Hippocampal formation (tissue), 2 donors: ENCODE data around the gene MAP3K3.

Experiments
- DNase-seq, 2 donors: peaks; one replicate each; lab custom pipeline; 2025; lab: John Stamatoyannopoulos, UW

The MAP3K3 gene

GRCh38 chr17:63622574-63623390 is 565 bp downstream of the MAP3K3 start:
- peak in 1 of 2 donors; percentile 54 for DNase-seq

GRCh38 chr17:63623786-63624530 is 1.7 kb downstream of the MAP3K3 start:
- DNase-seq, result no peak

GRCh38 chr17:63624531-63624880 is 2.3 kb downstream of the MAP3K3 start:
- DNase-seq, result no peak

GRCh38 chr17:63626551-63627180 is 4.4 kb downstream of the MAP3K3 start:
- DNase-seq, result no peak

GRCh38 chr17:63629627-63630026 is 7.4 kb downstream of the MAP3K3 start:
- no peak for DNase-seq

- no peak for DNase-seq
Observed at GRCh38 chr17:63631062-63631461, 8.8 kb downstream of the MAP3K3 start.

- DNase-seq, result no peak
Observed at GRCh38 chr17:63631626-63632025, 9.4 kb downstream of the MAP3K3 start.

- DNase-seq, result no peak
Observed at GRCh38 chr17:63633742-63634141, 11.5 kb downstream of the MAP3K3 start.

- DNase-seq, result no peak
Observed at GRCh38 chr17:63634163-63634562, 11.9 kb downstream of the MAP3K3 start.

GRCh38 chr17:63634816-63635215 is 12.6 kb downstream of the MAP3K3 start:
- DNase-seq, result no peak

GRCh38 chr17:63635290-63635689 is 13.1 kb downstream of the MAP3K3 start:
- DNase-seq, result no peak

- DNase-seq, result peak; percentile 10 to 61
Observed at GRCh38 chr17:63635787-63636186, 13.6 kb downstream of the MAP3K3 start.

- DNase-seq, result no peak
Observed at GRCh38 chr17:63639125-63639524, 16.9 kb downstream of the MAP3K3 start.

- no peak for DNase-seq
Observed at GRCh38 chr17:63640038-63640437, 17.8 kb downstream of the MAP3K3 start.

- DNase-seq, result peak; percentile 32 to 37
Observed at GRCh38 chr17:63641692-63642448, 19.7 kb downstream of the MAP3K3 start.

GRCh38 chr17:63644846-63645245 is 22.6 kb downstream of the MAP3K3 start:
- no peak for DNase-seq

GRCh38 chr17:63645775-63646487 is 23.7 kb downstream of the MAP3K3 start:
- no peak for DNase-seq

- no peak for DNase-seq
Observed at GRCh38 chr17:63646488-63646806, 24.2 kb downstream of the MAP3K3 start.

GRCh38 chr17:63647065-63647725 is 25.0 kb downstream of the MAP3K3 start:
- DNase-seq, result no peak

GRCh38 chr17:63647936-63648335 is 25.7 kb downstream of the MAP3K3 start:
- DNase-seq, result no peak

- no peak for DNase-seq
Observed at GRCh38 chr17:63649813-63650212, 27.6 kb downstream of the MAP3K3 start.
